HepG2 (cell line): Measurements from ENCODE around the gene TUBG1. TPM values are rescaled to one million over a fixed set of nuclear protein-coding genes. Genes with fewer than 3 reads are reported as not detected.
A peak's percentile ranks its signal among the peaks of the same experiment; 100 is the strongest.

Experiments
- FOSL2 ChIP-seq: sonication (generic); formaldehyde crosslinking; IDR thresholded peaks from 2 replicates; pipeline ENCODE4 v1.4.0; 2020; ENCODE audit warnings: missing genetic modification reagents
- HNRNPL ChIP-seq: fragments of 200-400 bp; formaldehyde crosslinking; IDR thresholded peaks from 2 replicates; pipeline ENCODE4 v1.6.1; 2017; ENCODE audit warnings: mild to moderate bottlenecking, low read depth, low read length
- KLF12 ChIP-seq: sonication (generic); formaldehyde crosslinking; IDR thresholded peaks from 2 replicates; pipeline ENCODE4 v1.4.0; 2020; ENCODE audit warnings: missing genetic modification reagents, borderline replicate concordance
- MBD4 ChIP-seq: IDR thresholded peaks from 2 replicates; pipeline ENCODE4 v1.6.1; 2012; ENCODE audit warnings: low read length, inconsistent platforms, borderline replicate concordance
- ONECUT2 ChIP-seq: sonication (generic); formaldehyde crosslinking; IDR thresholded peaks from 2 replicates; pipeline ENCODE4 v1.4.0; 2020; ENCODE audit warnings: missing genetic modification reagents
- RELA ChIP-seq: sonication (generic); formaldehyde crosslinking; IDR thresholded peaks from 2 replicates; pipeline ENCODE4 v1.4.0; 2020; ENCODE audit warnings: missing genetic modification reagents
- TCF12 ChIP-seq, 2 experiments: fragments of 450-650 bp in 1 of 2; sonication (generic) in 1 of 2; formaldehyde crosslinking in 1 of 2; IDR thresholded peaks; 2 replicates each; pipeline versions ENCODE4 v1.6.1 to v1.8.0; 2017 to 2022; ENCODE audit warnings: antibody characterized with exemption in 1 of 2, mild to moderate bottlenecking in 1 of 2, missing genetic modification reagents in 1 of 2, moderate library complexity in 1 of 2
- ZFAT ChIP-seq: sonication (generic); formaldehyde crosslinking; conservative IDR thresholded peaks from 2 replicates; pipeline ENCODE4 v1.8.1; 2023; ENCODE audit warnings: missing genetic modification reagents, inconsistent platforms
- ZNF205 ChIP-seq: IDR thresholded peaks from 2 replicates; pipeline ENCODE4 v1.6.1; 2018; ENCODE audit warnings: missing biosample characterization, missing genetic modification reagents
- ZNF652 ChIP-seq: IDR thresholded peaks from 2 replicates; pipeline ENCODE4 v1.6.1; 2016; ENCODE audit warnings: low read depth, borderline replicate concordance
- polyA plus RNA-seq, 8 experiments: library from polyadenylated mRNA; depleted of rRNA in 3 of 8; stranded (reverse) in 7 of 8; unstranded in 1 of 8; fragments of >200 nt; fragmentation: Illumina TruSeq in 4 of 8; extraction: Trizol in 4 of 8; gene quantifications; 2 replicates each; pipeline versions ENCODE4 v1.2.1 to v1.2.3, GENCODE V29; 2011 to 2016; ENCODE audit warnings: low read depth in 4 of 8, missing spikeins in 1 of 8, mixed read lengths in 1 of 8; ENCODE audit not compliant: insufficient read depth in 1 of 8
- total RNA-seq, 5 experiments: library from RNA; depleted of rRNA; stranded (reverse); fragments of >200 nt; fragmentation: Illumina TruSeq; extraction: Trizol; gene quantifications; 2 replicates each; pipeline ENCODE4 v1.2.3, GENCODE V29; 2016; ENCODE audit warnings: low read depth in 1 of 5
- TF ChIP-seq, protein P1 (sequence below): sonication (generic); formaldehyde crosslinking; IDR thresholded peaks from 2 replicates; pipeline ENCODE4 v1.5.1; 2020; ENCODE audit warnings: missing genetic modification reagents, mild to moderate bottlenecking, borderline replicate concordance
- TF ChIP-seq, protein P2 (sequence below): sonication (generic); formaldehyde crosslinking; IDR thresholded peaks from 2 replicates; pipeline ENCODE4 v1.5.0; 2020; ENCODE audit warnings: mild to moderate bottlenecking, missing genetic modification reagents

Gene TUBG1
- total and polyA plus RNA-seq, 2 of the 13 experiments (the other 11 are each of a cell fraction or from before 2014, with no cell fraction given) = 74.1 to 137 TPM

DNA sequence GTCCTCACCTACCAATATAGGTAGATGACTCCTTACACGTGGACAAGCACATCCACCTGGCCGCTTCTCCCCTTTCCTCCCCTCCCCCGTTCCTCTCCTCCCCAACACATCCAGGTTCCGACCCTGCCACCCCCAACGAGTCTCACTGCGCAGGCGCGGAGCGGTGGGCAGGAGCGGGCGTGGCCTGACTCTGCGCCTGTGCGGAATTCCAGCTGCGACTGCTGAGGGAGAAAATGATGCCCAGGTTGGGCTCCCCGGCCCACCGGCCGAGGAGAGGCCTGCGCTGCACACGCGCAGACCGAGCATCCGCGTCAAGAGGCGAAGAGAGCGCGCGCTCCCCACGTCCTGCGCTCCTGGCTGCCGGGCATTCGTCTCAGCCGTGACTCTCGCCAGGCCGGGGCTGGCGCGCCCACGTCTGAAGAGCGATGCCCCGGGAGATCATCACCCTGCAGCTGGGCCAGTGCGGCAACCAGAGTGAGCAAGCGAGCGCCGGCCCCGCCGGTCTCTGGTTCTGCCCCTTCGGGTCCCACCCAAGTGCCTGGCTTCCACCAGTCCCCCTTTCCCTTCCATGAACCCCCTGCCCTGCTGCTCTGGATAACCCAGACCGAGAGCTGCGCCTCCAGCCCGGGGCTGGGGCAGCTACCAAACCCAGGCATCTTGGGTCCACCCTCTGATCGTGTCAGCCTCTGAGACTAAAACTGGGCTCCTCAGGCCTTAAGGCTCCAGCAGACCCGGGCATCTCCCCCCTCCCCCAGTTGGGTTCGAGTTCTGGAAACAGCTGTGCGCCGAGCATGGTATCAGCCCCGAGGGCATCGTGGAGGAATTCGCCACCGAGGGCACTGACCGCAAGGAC, 49.8 kb downstream of the TUBG1 start, which contains the start of gene TUBG2 (continued):
- TF ChIP-seq, protein P1, sequence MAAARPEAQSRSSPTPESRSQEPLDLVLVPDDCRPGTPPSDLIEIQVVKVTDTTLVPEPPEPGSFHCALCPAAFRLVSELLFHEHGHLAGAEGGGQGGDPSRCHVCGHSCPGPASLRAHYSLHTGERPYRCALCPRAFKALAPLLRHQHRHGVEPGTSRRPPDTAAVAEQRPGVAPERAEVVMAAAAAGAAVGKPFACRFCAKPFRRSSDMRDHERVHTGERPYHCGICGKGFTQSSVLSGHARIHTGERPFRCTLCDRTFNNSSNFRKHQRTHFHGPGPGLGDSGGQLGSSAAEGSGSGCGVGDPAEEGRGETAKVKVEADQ (CRISPR knock-in tag) = peak; percentile 70; the same call in 1 of the 2 replicates
- TF ChIP-seq ZFAT = no peak
- peak; percentile 71 for TF ChIP-seq ZNF205 (CRISPR knock-in tag)
- TF ChIP-seq ZNF652 (CRISPR knock-in tag) = 0 out of 2 replicates have a peak, but pooled peaks have one; percentile 16
- TF ChIP-seq KLF12 (CRISPR knock-in tag) = no peak
- no peak for TF ChIP-seq ONECUT2 (CRISPR knock-in tag)
- TF ChIP-seq MBD4 = no peak
- TF ChIP-seq FOSL2 (CRISPR knock-in tag) = peak; percentile 49; the same call in 1 of the 2 replicates
- TF ChIP-seq HNRNPL = peak; percentile 49; the same call in 1 of the 2 replicates
- no peak for TF ChIP-seq RELA (CRISPR knock-in tag)
- TF ChIP-seq, protein P2, sequence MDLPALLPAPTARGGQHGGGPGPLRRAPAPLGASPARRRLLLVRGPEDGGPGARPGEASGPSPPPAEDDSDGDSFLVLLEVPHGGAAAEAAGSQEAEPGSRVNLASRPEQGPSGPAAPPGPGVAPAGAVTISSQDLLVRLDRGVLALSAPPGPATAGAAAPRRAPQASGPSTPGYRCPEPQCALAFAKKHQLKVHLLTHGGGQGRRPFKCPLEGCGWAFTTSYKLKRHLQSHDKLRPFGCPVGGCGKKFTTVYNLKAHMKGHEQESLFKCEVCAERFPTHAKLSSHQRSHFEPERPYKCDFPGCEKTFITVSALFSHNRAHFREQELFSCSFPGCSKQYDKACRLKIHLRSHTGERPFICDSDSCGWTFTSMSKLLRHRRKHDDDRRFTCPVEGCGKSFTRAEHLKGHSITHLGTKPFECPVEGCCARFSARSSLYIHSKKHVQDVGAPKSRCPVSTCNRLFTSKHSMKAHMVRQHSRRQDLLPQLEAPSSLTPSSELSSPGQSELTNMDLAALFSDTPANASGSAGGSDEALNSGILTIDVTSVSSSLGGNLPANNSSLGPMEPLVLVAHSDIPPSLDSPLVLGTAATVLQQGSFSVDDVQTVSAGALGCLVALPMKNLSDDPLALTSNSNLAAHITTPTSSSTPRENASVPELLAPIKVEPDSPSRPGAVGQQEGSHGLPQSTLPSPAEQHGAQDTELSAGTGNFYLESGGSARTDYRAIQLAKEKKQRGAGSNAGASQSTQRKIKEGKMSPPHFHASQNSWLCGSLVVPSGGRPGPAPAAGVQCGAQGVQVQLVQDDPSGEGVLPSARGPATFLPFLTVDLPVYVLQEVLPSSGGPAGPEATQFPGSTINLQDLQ (CRISPR knock-in tag) = no peak
- TF ChIP-seq TCF12 (IDR thresholded peaks at IDR 0.05) = no peak
- TF ChIP-seq TCF12 (CRISPR knock-in tag; IDR thresholded peaks at IDR 0.05) = peak; percentile 84; the same call in 1 of the 2 replicates
